HCT116 (cell line): Measurements from ENCODE around the gene PC. TPM values are rescaled to one million over a fixed set of nuclear protein-coding genes. Genes with fewer than 3 reads are reported as not detected.
A peak's percentile ranks its signal among the peaks of the same experiment; 100 is the strongest.

Experiments
- ATAC-seq: fragments of 200-7000 bp; cut with Tn5 transposase; 2 replicates; pipeline ENCODE4 v1.9.1; 2020; ENCODE audit warnings: mild to moderate bottlenecking, moderate library complexity
- BruUV-seq: library from RNA; stranded (reverse); fragments of 400-500 nt; replicated peaks from 2 replicates; lab custom pipeline; 2021; lab: Mats Ljungman, UMichigan
- CTCF ChIA-PET: fragments of 300-600 bp; sonication (Branson Sonifier 250); formaldehyde crosslinking; loops from one replicate; lab custom pipeline; 2021; ENCODE audit warnings: antibody characterized with exemption; lab: Charles Lee
- POLR2A ChIA-PET: fragments of 300-600, 350-600 bp; sonication (Branson Sonifier 250); formaldehyde crosslinking; loops from one replicate; lab custom pipeline; 2021; ENCODE audit warnings: antibody characterized with exemption; lab: Charles Lee
- RAD21 ChIA-PET, 2 experiments: fragments of 300-600 bp; sonication (Branson Sonifier 250); formaldehyde crosslinking; loops; one replicate each; lab custom pipeline; 2023; ENCODE audit warnings: low total read pairs in 2 of 2; ENCODE audit not compliant: uncharacterized antibody in 2 of 2, unreplicated experiment in 2 of 2, low non-redundant PET in 1 of 2; lab: Charles Lee
- DNase-seq: peaks from one replicate; pipeline ENCODE4 v3.0.0-alpha.2; 2010; ENCODE audit warnings: low read depth, low spot score
- H2AFZ ChIP-seq: fragments of 200-600 bp; shearing (Covaris generic), sonication (generic); 2 replicates; pipeline ENCODE4 v1.6.1; 2017; ENCODE audit warnings: low read depth, mixed run types, mixed read lengths, antibody characterized with exemption, low read length; ENCODE audit not compliant: poor library complexity, severe bottlenecking
- H3K27ac ChIP-seq: 2 replicates; pipeline ENCODE4 v1.5.1; 2012; ENCODE audit warnings: low read depth, low read length
- H3K27me3 ChIP-seq: fragments of 200-600 bp; sonication (generic); 2 replicates; pipeline ENCODE4 v1.6.1; 2016; ENCODE audit warnings: mixed run types, low read length, mixed read lengths; ENCODE audit not compliant: insufficient read depth
- H3K36me3 ChIP-seq, 2 experiments: fragments of 200-500 bp in 1 of 2; fragments of 200-600 bp in 1 of 2; sonication (Bioruptor generic) in 1 of 2; sonication (generic) in 1 of 2; 2 replicates each; pipeline versions ENCODE4 v1.5.1 to v1.6.1; 2014 to 2016; ENCODE audit warnings: low read length in 2 of 2, inconsistent platforms in 1 of 2, mixed read lengths in 1 of 2, mixed run types in 1 of 2; ENCODE audit not compliant: insufficient read depth in 2 of 2, control insufficient read depth in 1 of 2
- H3K4me1 ChIP-seq, 2 experiments: fragments of 200-600 bp in 1 of 2; sonication (generic) in 1 of 2; 2 replicates each; pipeline versions ENCODE4 v1.5.1 to v1.6.1; 2012 to 2017; ENCODE audit warnings: low read length in 2 of 2, inconsistent platforms in 1 of 2, mild to moderate bottlenecking in 1 of 2, mixed read lengths in 1 of 2, mixed run types in 1 of 2, moderate library complexity in 1 of 2; ENCODE audit not compliant: insufficient read depth in 2 of 2, control insufficient read depth in 1 of 2
- H3K4me2 ChIP-seq: fragments of 200-600 bp; sonication (generic); 2 replicates; pipeline ENCODE4 v1.6.1; 2017; ENCODE audit warnings: mixed run types, low read length, mixed read lengths
- H3K4me3 ChIP-seq, 2 experiments: fragments of 200-600 bp in 1 of 2; sonication (generic) in 1 of 2; replicated peaks in 1 of 2; 2 replicates each; pipeline ENCODE4 v1.5.1; 2011 to 2016; ENCODE audit warnings: low read length in 2 of 2, control low read depth in 1 of 2, low read depth in 1 of 2, mild to moderate bottlenecking in 1 of 2, mixed read lengths in 1 of 2, mixed run types in 1 of 2
- H3K79me2 ChIP-seq: fragments of 200-600 bp; sonication (generic); 2 replicates; pipeline ENCODE4 v1.6.1; 2017; ENCODE audit warnings: mild to moderate bottlenecking, mixed run types, low read length, moderate library complexity, mixed read lengths; ENCODE audit not compliant: insufficient read depth
- H3K9ac ChIP-seq: fragments of 200-600 bp; sonication (generic); 2 replicates; pipeline ENCODE4 v1.6.1; 2016; ENCODE audit warnings: low read length, mixed read lengths
- H3K9me2 ChIP-seq: fragments of 200-600 bp; sonication (generic), shearing (Covaris generic); 2 replicates; pipeline ENCODE4 v1.6.1; 2017; ENCODE audit warnings: mixed run types, mild to moderate bottlenecking, moderate library complexity; ENCODE audit not compliant: insufficient read depth
- H3K9me3 ChIP-seq, 2 experiments: fragments of 200-500 bp in 1 of 2; fragments of 200-600 bp in 1 of 2; sonication (Bioruptor generic) in 1 of 2; sonication (generic) in 1 of 2; 2 replicates each; pipeline ENCODE4 v1.6.1; 2014 to 2017; ENCODE audit warnings: low read length in 2 of 2, mixed read lengths in 2 of 2, inconsistent platforms in 1 of 2, low read depth in 1 of 2, mild to moderate bottlenecking in 1 of 2, mixed run types in 1 of 2, moderate library complexity in 1 of 2; ENCODE audit not compliant: control insufficient read depth in 1 of 2, insufficient read depth in 1 of 2
- H4K20me1 ChIP-seq: fragments of 200-600 bp; sonication (generic), shearing (Covaris generic); 2 replicates; pipeline ENCODE4 v1.6.1; 2017; ENCODE audit warnings: mixed run types, mild to moderate bottlenecking, moderate library complexity; ENCODE audit not compliant: insufficient read depth
- CEBPB ChIP-seq: IDR thresholded peaks from 2 replicates; pipeline ENCODE4 v1.6.1; 2012; ENCODE audit warnings: low read depth
- POLR2AphosphoS5 ChIP-seq: IDR thresholded peaks from 2 replicates; pipeline ENCODE4 v1.6.1; 2011; ENCODE audit warnings: mild to moderate bottlenecking, low read depth, low read length, moderate library complexity
- SIN3A ChIP-seq: IDR thresholded peaks from 2 replicates; pipeline ENCODE4 v1.6.1; 2012; ENCODE audit warnings: low read depth
- SP1 ChIP-seq: IDR thresholded peaks from 2 replicates; pipeline ENCODE4 v1.6.1; 2012; ENCODE audit warnings: low read depth
- YY1 ChIP-seq: IDR thresholded peaks from 2 replicates; pipeline ENCODE4 v1.6.1; 2011; ENCODE audit warnings: low read length, low read depth, moderate library complexity, mild to moderate bottlenecking; ENCODE audit not compliant: insufficient replicate concordance; ENCODE audit errors: extremely low read depth
- ZBTB33 ChIP-seq: IDR thresholded peaks from 2 replicates; pipeline ENCODE4 v1.6.1; 2011; ENCODE audit warnings: mild to moderate bottlenecking, low read length, moderate library complexity; ENCODE audit not compliant: insufficient replicate concordance; ENCODE audit errors: extremely low read depth
- intact Hi-C: fragments of 100-400 bp; cut with micrococcal nuclease; formaldehyde crosslinking; loops from 2 replicates; pipeline ENCODE4 v1.10.0; 2022
- total RNA-seq: library from RNA; stranded (reverse); gene quantifications from one replicate; pipeline ENCODE4 v1.2.1, GENCODE V29; 2021; ENCODE audit not compliant: unreplicated experiment
- TF ChIP-seq, protein P1 (sequence below): IDR thresholded peaks from 2 replicates; pipeline ENCODE4 v1.6.1; 2012; ENCODE audit warnings: low read depth
- TF ChIP-seq, protein P2 (sequence below), 3 experiments: fragments of 200-600 bp in 1 of 3; sonication (generic) in 1 of 3; IDR thresholded peaks in 2 of 3; conservative IDR thresholded peaks in 1 of 3; 2 replicates each; pipeline ENCODE4 v1.5.1; 2012 to 2017; ENCODE audit warnings: low read depth in 2 of 3, low read length in 2 of 3, antibody characterized with exemption in 1 of 3, borderline replicate concordance in 1 of 3, control low read depth in 1 of 3, mild to moderate bottlenecking in 1 of 3, mixed read lengths in 1 of 3, mixed run types in 1 of 3, moderate library complexity in 1 of 3; ENCODE audit not compliant: insufficient read depth in 1 of 3

PC gene
- total RNA-seq, 1 experiment from 2014 or later = 24.1 TPM

GRCh38 chr11:66848671-66849500 is 109.3 kb downstream of the PC start:
- no peak for TF ChIP-seq SIN3A
- TF ChIP-seq, protein P1, sequence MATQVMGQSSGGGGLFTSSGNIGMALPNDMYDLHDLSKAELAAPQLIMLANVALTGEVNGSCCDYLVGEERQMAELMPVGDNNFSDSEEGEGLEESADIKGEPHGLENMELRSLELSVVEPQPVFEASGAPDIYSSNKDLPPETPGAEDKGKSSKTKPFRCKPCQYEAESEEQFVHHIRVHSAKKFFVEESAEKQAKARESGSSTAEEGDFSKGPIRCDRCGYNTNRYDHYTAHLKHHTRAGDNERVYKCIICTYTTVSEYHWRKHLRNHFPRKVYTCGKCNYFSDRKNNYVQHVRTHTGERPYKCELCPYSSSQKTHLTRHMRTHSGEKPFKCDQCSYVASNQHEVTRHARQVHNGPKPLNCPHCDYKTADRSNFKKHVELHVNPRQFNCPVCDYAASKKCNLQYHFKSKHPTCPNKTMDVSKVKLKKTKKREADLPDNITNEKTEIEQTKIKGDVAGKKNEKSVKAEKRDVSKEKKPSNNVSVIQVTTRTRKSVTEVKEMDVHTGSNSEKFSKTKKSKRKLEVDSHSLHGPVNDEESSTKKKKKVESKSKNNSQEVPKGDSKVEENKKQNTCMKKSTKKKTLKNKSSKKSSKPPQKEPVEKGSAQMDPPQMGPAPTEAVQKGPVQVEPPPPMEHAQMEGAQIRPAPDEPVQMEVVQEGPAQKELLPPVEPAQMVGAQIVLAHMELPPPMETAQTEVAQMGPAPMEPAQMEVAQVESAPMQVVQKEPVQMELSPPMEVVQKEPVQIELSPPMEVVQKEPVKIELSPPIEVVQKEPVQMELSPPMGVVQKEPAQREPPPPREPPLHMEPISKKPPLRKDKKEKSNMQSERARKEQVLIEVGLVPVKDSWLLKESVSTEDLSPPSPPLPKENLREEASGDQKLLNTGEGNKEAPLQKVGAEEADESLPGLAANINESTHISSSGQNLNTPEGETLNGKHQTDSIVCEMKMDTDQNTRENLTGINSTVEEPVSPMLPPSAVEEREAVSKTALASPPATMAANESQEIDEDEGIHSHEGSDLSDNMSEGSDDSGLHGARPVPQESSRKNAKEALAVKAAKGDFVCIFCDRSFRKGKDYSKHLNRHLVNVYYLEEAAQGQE = no peak
- TF ChIP-seq ZBTB33 = no peak
- TF ChIP-seq YY1 = no peak
- TF ChIP-seq, protein P2, sequence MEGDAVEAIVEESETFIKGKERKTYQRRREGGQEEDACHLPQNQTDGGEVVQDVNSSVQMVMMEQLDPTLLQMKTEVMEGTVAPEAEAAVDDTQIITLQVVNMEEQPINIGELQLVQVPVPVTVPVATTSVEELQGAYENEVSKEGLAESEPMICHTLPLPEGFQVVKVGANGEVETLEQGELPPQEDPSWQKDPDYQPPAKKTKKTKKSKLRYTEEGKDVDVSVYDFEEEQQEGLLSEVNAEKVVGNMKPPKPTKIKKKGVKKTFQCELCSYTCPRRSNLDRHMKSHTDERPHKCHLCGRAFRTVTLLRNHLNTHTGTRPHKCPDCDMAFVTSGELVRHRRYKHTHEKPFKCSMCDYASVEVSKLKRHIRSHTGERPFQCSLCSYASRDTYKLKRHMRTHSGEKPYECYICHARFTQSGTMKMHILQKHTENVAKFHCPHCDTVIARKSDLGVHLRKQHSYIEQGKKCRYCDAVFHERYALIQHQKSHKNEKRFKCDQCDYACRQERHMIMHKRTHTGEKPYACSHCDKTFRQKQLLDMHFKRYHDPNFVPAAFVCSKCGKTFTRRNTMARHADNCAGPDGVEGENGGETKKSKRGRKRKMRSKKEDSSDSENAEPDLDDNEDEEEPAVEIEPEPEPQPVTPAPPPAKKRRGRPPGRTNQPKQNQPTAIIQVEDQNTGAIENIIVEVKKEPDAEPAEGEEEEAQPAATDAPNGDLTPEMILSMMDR (IDR thresholded peaks at IDR 0.05 in 2 of 3, conservative IDR thresholded peaks at IDR 0.05 in 1 of 3; ENCODE audit: borderline replicate concordance in 1 of 3, insufficient read depth in 1 of 3, low read depth in 2 of 3, low read length in 2 of 3) = no peak
- TF ChIP-seq CEBPB = no peak
- no peak for TF ChIP-seq SP1
- TF ChIP-seq POLR2AphosphoS5 = no peak; the same call in 1 of the 2 replicates
- Histone ChIP-seq H2AFZ (no peak overlapping the region), H3K27ac (no peak overlapping the region), H4K20me1 (peaks cover 3% of the 10 kb centered on the region; the same call in 1 of the 2 replicates), H3K4me1 (peaks cover 5 to 15% of the 10 kb centered on the region in 2 experiments; a peak in 3 of 4 replicates), H3K27me3 (no peaks in the 10 kb centered on the region), H3K9me2 (no peaks in the 10 kb centered on the region), H3K4me3 (no peak overlapping the region), H3K9me3 (no peaks in the 10 kb centered on the region), H3K4me2 (no peak overlapping the region), H3K79me2 (peaks cover 29% of the 10 kb centered on the region), H3K36me3 (peaks cover 7 to 21% of the 10 kb centered on the region in 2 experiments), H3K9ac (no peak overlapping the region)
- intact Hi-C loops = no loop called here
- DNase-seq (no peak), ATAC-seq (no peak)
- BruUV-seq = TSS peak; percentile 15
- ChIA-PET RAD21 (no interaction called here), CTCF (no interaction called here), POLR2A (no interaction called here)
